ENCODE measurements around the gene INSM1.

Gene INSM1

DNA sequence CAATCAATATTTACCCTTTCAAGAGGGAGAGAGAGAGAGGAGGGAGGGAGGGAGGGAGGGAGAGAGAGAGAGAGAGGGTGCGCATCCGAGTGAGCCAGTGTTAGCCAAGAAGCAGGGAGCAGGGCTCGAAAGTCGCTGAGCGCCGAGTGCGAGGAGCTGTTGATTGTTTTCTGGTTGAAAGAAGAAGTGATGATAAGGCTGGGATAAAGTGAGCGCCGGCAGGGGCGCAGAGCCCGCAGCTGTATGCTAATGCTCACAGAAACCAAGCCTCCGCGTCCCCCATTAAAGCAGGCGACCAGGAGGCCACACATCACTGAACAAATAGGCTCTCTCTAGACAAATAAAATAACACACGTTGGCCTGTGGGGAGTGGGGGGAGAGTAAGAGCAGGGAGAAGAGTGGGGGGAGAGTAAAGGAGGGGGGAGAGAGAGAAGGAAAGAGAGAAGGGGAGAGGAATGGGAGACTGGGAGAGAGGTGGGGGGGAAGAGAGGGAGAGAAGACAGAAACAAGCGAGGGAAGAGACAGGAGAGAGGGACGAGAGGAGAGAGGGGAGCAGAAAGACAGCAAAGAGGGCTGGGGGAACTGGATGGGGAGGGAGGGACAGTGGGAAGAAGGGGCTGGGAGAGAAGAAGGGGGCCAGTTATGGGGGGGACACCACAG is 5.0 kb upstream of the INSM1 start:
- DNase-seq, result no peak

DNA sequence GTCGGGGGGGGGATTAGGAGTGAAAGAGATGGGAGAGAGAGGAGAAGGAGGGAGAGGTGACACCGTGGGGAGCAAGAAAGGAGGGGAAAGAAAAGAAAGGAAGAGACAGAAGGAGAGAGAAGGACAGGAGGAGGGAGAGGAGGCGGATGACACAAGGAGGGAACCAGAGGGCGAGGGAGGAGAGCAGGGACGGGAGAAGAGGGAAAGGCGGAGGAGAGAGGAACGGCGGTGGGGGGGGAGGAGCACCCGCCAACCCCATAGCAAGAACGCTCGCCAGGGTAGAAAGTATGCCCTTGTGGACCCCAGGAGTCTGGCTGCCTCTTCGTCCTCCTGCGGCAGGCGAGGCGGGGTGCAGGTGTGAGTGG is 4.5 kb upstream of the INSM1 start:
- DNase-seq, result no peak

DNA sequence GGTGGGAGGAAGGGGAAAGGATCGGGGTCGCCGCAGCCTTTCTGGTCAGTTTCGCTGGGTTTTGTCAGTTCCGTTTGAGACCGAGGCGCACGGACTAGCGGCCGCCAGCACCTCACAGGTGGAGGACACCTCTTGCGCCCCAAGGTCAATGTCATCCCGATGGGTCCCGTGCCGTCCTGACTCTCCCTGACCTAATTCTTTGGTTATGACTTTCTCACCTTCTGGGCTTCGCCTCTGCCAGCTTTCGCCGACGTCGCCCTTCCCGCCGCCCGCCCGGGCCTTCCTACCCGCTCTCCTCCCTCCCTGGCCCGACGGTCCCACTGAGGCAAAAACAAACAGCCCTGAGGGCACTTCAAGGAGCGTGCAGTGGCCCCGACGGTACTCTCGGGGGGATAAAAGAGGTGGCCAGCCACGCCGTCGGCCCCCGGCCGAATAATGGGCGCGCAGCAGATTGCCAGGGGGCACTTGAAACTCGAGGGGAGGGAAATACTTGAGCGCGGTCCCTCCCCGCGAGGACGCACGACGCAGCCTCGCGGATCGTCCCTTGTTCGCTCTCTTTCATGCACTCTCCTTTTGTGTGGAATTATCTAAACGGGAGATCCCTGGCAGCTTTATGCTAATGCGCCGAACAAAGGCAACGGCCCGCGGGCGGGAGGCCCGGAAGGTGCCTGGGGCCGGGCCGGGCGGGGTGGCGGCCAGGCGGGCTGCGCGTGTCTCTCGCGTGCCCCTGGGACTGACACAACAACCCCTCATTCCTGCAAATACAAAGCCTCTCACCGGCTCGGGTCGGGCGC is 3.9 kb upstream of the INSM1 start:
- no peak for DNase-seq

DNA sequence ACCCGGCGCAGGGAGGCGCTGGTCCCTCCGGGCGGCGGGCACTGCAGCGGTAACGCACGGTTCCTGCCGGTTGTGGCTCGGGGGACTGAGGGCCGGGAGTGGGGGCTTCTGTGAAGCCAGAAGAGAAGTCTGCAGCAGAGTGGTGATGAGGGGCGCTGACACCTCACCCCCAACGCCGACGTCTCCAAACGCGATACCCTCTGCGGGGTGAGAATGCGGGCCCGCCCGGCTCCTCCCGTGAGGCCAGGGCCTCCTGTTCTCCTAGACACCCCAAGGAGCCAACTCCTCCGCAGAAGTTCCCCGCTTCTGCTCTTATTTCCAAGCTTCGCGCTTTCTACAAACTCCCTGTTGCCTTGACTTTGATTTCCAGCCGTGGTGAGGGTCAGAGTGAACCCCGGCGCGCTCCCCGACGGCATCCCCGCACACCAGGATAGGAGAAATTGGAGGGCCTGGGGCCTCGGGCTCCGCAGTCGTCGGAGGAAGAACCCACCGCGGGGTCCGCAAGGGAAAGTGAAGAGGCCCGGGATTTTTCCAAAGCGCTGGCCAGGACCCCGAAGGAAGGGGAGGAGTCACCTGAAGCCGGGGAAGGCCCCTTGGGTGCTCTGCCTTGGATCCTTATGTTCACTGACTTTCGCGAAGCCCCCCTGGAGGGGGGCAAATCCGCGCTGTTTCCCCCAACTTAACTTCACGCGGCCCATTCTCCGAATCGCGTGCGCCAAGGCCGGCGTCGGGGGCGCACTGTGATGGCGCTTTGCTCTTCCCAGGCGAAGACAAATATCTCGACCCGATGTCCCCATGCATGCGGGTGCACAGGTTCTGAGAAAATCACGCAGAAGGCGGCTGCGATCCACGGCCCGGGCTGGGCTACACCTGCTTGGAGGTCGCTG is 3.1 kb upstream of the INSM1 start:
- DNase-seq, result no peak

DNA sequence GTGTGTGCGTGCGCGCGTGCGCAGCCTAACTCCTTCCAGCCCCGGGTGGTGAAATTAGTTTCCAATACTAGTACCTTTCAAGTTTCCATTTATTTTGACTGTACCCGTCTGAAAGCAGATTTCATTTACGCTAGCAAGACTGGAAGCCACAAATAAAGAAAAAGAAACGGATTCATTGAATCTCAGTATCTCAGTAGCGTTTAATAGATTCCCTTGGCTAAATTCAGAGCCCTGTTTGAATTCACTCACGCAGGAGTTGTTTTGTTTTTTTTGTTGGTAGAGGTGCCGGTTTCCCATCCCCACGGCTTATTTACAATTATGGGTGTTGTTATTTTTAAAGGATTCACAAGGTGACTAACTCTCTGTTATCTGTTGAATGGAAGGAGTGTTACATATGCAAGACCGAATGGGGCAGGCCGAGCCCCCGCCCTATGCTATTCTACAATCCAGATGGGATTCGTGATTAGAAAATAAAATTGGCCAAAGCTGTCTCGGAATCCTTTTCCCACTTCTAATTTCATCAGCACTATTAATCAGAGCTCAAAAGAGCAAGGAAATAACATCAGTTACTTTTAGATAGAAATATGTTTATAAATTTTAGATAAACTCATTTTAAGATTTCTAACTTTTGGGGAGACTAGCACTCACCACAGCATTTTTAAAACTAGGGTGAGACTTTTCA is 2.3 kb upstream of the INSM1 start:
- DNase-seq, result no peak

DNA sequence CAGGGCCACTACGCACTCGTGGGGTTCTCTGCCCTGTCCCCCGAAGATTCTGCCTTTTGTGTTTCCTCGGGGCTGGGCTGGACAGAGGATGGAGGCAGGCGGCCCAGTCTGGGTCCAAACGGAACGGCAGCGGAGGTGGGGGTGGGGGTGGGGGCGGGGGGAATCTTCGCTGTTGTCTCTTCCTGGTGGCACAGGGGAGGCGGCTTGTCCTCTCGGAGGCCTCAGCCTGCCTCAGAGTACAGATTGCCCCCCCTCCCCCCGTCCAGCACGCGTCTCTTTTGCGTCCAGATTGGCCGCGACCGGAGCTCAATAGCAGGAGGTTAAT is 1.4 kb upstream of the INSM1 start:
- DNase-seq, result no peak

DNA sequence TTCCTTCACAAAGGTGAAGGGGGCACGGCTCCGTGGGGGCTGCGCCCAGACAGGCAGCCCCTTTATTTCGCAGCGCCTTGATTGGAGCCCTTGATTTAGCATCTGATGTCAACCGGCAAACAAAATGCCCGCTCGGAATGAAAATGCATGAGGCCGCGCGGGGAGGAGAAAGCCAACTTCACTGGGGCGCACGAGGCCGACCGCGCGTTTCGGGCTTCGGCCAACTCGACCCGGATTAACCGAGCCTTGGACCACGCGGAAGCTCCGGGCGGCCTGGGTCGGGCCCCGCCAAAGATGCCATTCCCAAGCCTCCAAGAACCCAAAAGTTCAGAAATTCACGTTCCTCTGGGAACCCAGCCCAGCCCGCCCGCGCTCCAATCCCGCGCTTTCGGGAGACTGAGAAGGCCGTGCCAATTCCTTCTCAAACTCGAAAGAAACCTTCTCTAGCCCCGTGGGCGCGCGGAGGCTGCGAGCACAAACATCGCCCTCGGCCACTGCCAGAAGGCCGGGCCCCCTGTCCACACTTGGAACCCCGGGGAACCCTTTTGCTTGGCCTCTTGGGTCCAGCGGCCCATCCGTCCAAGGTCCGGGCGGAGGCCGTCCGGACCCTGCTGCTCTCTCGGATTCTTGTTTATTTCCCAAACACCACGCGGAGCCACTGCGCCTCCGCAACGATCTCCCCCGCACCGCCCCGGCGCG is 879 bp upstream of the INSM1 start:
- DNase-seq, result no peak

DNA sequence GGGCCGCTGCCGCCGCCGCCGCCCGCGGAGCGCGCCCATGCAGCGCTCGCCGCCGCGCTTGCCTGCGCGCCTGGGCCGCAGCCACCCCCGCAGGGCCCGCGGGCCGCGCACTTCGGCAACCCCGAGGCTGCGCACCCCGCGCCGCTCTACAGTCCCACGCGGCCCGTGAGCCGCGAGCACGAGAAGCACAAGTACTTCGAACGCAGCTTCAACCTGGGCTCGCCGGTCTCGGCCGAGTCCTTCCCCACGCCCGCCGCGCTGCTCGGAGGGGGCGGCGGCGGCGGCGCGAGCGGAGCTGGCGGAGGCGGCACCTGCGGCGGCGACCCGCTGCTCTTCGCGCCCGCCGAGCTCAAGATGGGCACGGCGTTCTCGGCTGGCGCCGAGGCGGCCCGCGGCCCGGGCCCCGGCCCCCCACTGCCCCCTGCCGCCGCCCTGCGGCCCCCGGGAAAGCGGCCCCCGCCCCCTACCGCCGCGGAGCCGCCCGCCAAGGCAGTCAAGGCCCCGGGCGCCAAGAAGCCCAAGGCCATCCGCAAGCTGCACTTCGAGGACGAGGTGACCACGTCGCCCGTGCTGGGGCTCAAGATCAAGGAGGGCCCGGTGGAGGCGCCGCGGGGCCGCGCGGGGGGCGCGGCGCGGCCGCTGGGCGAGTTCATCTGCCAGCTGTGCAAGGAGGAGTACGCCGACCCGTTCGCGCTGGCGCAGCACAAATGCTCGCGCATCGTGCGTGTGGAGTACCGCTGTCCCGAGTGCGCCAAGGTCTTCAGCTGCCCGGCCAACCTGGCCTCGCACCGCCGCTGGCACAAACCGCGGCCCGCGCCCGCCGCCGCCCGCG is 730 bp downstream of the INSM1 start:
- DNase-seq, result no peak

DNA sequence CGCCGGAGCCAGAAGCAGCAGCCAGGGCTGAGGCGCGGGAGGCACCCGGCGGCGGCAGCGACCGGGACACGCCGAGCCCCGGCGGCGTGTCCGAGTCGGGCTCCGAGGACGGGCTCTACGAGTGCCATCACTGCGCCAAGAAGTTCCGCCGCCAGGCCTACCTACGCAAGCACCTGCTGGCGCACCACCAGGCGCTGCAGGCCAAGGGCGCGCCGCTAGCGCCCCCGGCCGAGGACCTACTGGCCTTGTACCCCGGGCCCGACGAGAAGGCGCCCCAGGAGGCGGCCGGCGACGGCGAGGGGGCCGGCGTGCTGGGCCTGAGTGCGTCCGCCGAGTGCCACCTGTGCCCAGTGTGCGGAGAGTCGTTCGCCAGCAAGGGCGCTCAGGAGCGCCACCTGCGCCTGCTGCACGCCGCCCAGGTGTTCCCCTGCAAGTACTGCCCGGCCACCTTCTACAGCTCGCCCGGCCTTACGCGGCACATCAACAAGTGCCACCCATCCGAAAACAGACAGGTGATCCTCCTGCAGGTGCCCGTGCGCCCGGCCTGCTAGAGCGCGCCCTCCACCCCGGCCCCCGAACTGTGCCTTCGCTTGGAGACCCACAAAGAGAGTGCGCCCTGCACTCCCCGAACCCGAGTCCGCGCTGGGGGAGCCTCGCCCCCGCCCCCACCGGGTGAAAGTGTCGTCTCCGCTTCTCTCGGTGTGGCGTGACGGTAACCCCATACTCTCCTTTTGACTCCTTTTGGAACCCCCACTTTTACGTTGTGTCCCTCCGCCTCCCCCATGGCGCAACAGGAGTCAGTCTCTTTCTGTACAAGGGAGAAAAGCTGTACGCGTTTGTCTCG is 1.6 kb downstream of the INSM1 start:
- DNase-seq, result no peak

DNA sequence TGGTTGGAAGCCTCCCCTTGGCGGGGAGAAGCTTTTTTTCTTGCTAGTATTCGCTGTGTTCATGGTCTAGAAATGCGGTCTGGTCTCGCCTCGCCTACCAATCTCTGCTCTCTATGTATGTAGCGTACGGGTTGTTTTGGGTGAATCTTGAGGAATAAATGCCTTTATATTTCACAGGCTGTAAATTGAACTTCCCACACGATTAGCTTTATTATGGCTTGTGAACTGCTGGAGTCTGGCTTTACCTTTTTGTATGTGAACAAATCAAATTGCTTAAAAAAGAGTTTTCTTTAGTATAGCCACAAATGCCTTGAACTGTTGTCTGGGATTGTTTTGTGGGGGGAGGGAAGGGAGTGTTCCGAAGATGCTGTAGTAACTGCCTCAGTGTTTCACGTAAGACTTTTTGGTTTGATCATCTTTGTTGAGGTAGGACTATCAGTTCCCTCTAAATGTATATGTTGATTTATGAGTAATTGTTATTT is 2.2 kb downstream of the INSM1 start:
- DNase-seq, result no peak

DNA sequence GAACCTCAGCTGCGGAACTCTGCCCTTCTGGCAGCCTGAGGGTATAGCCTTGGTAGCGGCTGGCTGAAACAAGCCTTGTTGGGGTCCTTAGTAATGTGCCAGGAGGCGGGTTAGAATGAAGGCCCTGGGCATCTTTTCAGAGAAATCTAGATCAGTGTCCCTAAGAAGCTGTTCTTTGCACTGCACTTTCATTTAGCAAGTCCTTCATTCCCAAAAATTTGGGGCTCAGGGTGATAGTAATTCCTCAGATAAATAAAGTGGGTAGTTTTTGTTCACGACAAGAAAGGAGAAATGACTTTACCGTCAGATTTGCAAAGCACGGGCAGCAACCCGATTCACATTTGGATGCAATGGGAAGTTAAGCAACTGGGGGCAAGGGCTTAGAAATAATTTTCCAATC is 3.2 kb downstream of the INSM1 start:
- DNase-seq, result no peak

DNA sequence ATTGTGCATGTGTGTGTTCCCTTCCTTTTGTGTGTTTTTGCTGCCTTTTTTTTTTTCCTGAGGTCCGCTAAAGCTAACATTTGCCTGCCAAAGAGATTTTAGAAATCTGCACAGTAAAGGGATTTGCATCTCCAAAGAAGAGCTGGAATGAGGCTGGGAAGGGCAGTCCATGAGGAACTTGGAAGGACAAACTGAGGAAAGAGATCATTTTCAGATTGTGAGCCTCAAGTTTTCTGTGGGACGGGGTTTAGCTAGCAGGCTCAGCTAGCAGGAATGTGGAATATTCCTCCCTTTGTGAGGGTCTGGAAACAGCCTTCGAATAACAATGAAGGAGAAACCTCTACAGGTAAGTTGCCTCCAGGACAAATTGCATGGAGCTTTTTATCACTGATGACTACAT is 3.8 kb downstream of the INSM1 start:
- DNase-seq, result no peak

DNA sequence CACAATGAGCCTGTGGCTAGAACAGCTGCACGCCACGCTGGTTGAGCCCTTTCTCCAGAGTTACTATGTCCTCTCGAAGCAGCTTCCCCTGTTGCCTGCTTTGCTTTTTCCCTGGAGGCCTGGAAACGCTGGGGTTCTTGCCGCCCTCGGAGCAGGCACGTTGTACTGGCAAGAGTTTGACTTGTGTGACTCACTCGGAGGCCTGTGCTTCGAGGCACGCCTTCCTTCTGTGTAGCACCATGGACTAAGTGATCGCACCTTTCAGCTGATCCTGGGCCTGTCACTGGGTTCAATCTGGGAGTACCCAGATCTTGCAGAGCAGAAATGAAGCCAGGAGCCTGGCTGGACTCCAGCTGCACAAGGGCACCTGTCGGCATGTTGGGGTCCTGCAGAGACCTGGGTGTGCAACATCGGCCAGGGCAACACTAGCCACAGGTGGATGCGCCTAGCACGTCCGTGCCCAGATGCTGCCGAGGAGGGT is 5.2 kb downstream of the INSM1 start:
- DNase-seq, result no peak

DNA sequence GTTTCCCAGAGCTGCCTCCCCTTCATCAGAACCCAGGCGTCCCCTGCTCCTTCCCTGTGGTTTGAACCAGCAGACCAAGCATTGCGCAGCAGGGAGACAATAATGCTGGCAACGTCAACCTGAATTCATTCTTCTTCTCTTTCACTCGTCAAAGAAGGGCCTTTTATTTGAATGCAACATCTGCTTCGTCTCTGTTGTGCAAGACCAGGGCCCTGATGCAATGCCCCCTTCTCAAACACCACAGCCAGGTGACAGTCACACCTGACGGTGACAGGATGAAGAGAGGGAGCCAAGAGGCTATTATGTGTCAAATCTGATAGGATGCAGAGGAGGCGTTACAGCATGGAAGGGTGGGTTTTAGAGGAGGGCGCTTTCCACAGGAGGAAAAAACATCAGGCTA is 8.0 kb downstream of the INSM1 start:
- DNase-seq, result no peak

DNA sequence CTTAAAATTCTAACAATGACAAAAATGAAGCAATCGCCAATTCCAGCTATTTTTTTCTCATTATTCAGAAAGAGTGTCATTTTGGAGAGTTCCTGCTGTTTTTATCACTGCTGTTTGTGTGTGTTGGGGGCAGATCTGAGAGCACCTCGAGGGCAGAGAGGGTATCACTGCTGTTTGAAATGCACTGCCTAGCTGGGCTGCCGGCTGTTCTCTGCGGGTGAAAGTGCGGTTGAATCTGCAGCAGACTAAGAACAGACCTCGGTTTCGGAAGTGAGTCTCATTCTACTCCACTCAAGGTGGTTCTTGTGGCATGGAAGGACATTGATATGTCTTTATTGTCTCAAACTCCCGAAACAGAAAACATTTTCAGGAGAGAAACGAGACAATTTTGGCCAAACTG is 18.3 kb downstream of the INSM1 start:
- DNase-seq, result no peak

DNA sequence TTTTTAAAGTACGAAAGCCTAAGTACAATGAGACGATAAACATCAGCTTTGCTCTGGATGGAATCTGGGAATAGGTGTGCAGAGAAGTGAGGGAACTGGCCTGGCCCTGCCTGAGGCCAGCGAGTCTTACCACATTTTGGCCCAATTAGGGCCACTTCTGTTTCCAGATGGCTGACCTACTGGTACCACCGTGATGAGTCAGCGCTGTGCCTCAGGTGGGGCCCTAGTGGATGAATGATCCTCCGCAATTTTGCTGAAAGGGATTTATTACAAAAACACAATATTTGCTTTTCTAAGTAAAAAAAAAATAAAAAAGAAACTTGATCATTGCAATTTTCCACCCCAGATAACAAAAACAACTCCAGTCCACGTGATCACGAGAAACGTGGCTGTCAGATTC is 22.5 kb downstream of the INSM1 start:
- no peak for DNase-seq

DNA sequence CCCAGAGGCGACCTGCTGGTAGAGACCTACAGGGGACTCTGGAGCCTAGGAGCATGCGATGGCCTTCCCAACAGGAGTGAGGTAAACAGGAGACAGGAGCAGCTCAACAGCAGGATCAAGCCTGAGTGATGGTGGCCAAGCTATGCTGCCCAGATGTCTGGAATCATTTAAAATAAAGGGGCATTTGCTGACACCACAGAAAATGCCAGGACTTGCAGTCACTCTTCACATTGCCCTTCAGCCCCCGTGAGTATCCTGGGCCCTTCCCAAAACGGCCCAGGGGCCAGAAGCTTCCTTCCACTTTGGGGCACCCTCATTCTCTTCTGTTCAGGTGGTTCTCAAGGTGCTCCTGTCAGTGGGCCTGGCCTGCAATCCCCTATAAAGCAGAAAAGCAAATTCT is 23.2 kb downstream of the INSM1 start:
- no peak for DNase-seq

DNA sequence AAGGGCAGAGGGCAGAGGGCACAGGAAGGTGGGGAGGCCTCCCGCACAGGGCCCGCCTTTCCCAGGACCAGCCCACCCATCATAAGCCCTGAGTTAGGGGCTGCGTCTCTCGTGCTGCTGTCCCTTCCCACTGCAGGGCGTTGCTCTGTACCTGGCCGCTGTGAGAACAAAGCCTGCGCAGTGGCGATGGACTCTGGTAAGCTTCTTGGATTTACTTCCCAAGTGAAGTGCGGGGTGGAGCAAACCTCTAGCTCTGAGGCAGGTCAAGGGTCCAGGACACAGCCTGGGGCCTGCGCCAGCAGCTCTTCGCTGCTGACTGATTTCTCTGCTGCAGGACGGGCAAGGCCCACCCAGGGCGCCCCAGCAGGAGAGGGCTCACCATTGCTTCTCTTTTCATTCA is 23.9 kb downstream of the INSM1 start:
- DNase-seq, result no peak

DNA sequence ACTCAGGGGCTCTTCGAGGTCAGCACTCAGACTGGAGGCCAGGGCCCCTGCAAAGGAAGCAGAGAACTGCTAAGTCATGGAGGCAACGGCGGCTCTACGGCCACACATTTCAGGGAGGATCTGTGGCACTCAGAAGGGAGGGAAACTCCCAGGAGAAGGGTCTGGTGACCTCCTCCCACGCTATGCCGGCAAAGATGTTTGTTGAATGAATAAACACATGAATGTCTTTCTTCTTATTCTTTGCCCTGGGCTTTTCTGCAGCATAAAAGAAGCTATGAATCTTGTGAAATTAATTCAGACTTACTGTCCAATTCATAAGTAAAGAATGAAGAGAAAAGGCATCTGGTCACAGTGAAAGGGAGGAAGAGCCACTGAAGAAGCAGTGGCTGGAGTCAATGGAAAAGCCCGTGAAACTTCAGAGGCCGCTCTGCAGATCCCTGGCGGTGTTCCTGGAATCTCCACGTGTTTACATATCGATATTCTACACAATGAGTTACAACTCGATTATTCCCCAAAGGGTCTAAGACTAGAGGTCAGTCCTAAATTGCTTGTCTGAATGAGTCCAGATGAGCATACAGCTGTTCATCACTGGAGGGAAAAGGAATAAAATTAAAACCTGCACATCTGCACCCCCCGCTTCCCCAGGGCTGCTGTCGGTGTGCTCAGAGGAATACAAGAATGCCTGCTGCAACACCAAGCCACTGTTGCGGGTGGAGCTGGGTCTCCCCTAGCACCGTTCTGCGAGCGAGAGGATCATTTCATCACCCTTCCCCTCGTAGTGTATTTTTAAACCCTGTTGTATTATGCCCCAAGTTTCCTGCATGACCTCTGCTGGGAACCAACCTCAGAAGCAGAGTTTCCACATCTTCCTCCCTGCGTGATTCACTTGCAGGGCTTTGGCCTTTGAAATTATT is 25.6 kb downstream of the INSM1 start:
- no peak for DNase-seq
